Stomach smooth muscle (tissue), 2 donors: ENCODE results near the gene LYPD6B.

Experiments
- H3K27ac ChIP-seq: one replicate; pipeline ENCODE4 v1.7.0; 2013; ENCODE audit warnings: mild to moderate bottlenecking, low read length, inconsistent platforms
- H3K27me3 ChIP-seq, 2 donors: one replicate each; pipeline ENCODE4 v1.7.0; 2013; ENCODE audit warnings: low read length in 2 of 2; ENCODE audit not compliant: insufficient read depth in 2 of 2, control insufficient read depth in 1 of 2
- H3K36me3 ChIP-seq, 2 donors: one replicate each; pipeline ENCODE4 v1.7.0; 2013; ENCODE audit warnings: low read length in 2 of 2; ENCODE audit not compliant: control insufficient read depth in 2 of 2, insufficient read depth in 2 of 2
- H3K4me1 ChIP-seq: one replicate; pipeline ENCODE4 v1.7.0; 2013; ENCODE audit warnings: low read length; ENCODE audit not compliant: control insufficient read depth, insufficient read depth
- H3K4me3 ChIP-seq, 2 donors: one replicate each; pipeline ENCODE4 v1.7.0; 2013; ENCODE audit warnings: low read length in 2 of 2
- H3K9ac ChIP-seq, 2 donors: one replicate each; pipeline ENCODE4 v1.7.0; 2013; ENCODE audit warnings: low read length in 2 of 2, mild to moderate bottlenecking in 1 of 2
- H3K9me3 ChIP-seq, 2 donors: one replicate each; pipeline ENCODE4 v1.7.0; 2013; ENCODE audit warnings: low read length in 2 of 2; ENCODE audit not compliant: control insufficient read depth in 2 of 2
- donor health status: healthy.
- donor health status: Pancreatic carcinoma.

Gene LYPD6B

DNA sequence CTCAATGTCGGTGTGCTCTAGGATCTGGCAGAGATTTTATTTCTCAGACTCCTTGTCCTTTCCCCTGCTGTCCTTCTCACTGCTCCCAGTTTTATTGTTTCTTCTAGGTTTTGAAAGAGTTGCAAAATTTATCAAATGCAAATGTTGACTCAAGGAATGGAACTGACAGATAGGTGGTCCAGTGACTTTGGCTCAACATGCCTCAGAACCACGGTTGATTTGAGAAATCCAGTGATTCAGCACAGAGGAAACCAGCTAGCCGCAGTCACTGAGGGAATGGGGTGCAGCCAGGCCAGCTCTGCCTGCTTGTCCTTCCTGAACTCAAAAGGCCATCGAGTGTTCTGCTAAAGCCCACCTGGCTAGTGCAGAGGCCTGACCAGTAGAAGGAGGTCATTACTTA lies 166.2 kb downstream of the LYPD6B start:
- H3K4me1 ChIP-seq = no peaks in the 10 kb centered on the region
- H3K9me3 ChIP-seq = no peaks in the 10 kb centered on the region
- no peak overlapping the region for H3K9ac ChIP-seq
- no peak overlapping the region for H3K27ac ChIP-seq
- no peaks in the 10 kb centered on the region for H3K27me3 ChIP-seq
- no peaks in the 10 kb centered on the region for H3K36me3 ChIP-seq
- no peak overlapping the region for H3K4me3 ChIP-seq

DNA sequence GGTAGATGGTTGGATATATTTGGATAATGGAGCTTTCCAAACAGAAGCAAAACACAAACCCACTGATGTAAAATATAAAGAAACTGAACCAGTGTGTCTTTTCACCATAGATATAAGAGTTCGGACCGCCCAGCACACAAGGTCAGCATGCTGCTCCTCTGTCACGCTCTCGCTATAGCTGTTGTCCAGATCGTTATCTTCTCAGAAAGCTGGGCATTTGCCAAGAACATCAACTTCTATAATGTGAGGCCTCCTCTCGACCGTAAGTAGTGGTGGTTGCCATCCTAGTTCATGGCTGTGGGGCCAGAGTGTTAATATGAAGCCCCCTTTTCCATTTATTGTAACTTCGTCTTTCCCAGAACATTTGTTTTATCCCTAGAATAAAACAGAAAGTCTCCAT lies 166.6 kb downstream of the LYPD6B start:
- Histone ChIP-seq H3K9ac (no peak overlapping the region), H3K36me3 (no peaks in the 10 kb centered on the region), H3K27ac (no peak overlapping the region), H3K4me3 (no peak overlapping the region), H3K9me3 (no peaks in the 10 kb centered on the region), H3K4me1 (no peaks in the 10 kb centered on the region), H3K27me3 (no peaks in the 10 kb centered on the region)

DNA sequence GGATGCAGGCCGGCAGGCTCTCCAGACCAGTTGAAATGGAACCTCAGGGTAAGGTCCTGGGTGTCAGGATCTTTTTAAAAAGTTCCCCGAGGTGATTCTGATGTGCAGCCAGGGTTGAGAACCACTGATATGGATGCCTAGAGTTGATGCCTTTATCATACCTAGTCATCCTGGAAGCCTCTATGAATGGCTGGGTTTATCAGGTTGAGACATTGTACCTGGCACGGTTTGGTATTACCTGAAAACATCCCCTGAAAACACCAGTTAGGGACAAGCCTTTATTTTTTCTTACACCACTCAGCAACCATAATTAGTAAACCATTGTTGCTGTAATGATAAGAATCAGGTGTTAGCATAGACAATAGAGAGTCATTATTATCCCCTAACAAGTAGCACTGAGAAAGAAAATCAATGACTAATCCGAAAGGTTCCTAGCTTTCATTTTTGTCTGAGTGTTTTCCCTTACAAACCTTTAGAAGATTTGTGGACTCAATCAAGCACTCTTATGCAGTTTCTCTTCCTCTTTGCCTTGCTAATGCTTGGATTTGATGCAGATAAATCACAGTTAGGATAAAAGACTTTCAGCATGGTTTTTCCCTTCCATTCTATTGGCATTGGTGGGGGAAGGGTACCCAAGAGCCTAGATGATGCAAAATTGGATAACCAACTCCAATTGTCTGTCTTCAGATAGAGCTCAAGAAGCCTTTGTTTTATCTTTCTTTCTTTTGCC lies 175.4 kb downstream of the LYPD6B start:
- no peak overlapping the region for H3K27ac ChIP-seq
- no peak overlapping the region for H3K9ac ChIP-seq
- no peak overlapping the region for H3K4me3 ChIP-seq
- H3K36me3 ChIP-seq = no peaks in the 10 kb centered on the region
- no peaks in the 10 kb centered on the region for H3K4me1 ChIP-seq
- no peaks in the 10 kb centered on the region for H3K27me3 ChIP-seq
- no peaks in the 10 kb centered on the region for H3K9me3 ChIP-seq

DNA sequence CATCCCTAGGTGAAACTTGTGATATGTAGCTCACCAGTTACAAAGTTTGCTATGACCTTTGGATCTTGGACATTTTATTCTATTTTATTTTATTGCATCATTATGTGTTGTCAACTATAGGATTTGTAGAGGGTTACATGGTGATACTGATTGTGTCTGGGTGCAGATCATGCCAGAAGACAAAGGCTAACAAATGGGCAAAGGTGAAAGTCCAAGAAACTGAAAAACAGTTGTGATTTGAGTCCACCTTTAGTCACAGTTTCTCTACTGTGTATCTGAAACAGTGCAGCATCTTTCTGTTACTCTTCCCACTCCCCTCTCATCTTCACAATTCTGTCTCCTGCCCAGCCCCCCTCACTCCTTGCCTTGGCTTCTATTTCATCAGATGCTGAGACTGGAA lies 180.0 kb downstream of the LYPD6B start:
- H3K27me3 ChIP-seq = no peaks in the 10 kb centered on the region
- no peak overlapping the region for H3K4me3 ChIP-seq
- H3K36me3 ChIP-seq = no peaks in the 10 kb centered on the region
- H3K27ac ChIP-seq = no peak overlapping the region
- no peak overlapping the region for H3K9ac ChIP-seq
- H3K4me1 ChIP-seq = no peaks in the 10 kb centered on the region
- H3K9me3 ChIP-seq = no peaks in the 10 kb centered on the region

DNA sequence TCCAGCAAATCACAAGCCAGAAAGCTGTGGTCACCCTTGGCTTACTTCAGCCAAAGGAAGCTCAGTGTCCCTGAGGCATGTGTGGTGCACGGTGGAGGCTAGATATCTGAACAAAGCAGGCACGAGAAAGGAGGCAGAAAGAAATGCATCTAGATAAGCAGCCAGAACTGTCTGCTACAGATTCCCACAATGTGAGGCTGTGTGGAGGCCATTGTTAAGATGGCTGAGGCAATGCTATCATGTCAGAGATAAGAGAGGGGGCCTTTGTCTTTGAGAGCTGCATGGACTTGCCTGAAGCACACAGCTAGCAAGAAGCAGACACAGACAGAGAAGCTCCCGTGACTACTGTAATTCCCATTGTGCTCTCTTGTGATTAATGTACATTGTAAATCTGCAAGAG lies 181.4 kb downstream of the LYPD6B start:
- Histone ChIP-seq H3K9ac (no peak overlapping the region), H3K36me3 (no peaks in the 10 kb centered on the region), H3K27me3 (no peaks in the 10 kb centered on the region), H3K4me3 (no peak overlapping the region), H3K27ac (no peak overlapping the region), H3K4me1 (no peaks in the 10 kb centered on the region), H3K9me3 (no peaks in the 10 kb centered on the region)

DNA sequence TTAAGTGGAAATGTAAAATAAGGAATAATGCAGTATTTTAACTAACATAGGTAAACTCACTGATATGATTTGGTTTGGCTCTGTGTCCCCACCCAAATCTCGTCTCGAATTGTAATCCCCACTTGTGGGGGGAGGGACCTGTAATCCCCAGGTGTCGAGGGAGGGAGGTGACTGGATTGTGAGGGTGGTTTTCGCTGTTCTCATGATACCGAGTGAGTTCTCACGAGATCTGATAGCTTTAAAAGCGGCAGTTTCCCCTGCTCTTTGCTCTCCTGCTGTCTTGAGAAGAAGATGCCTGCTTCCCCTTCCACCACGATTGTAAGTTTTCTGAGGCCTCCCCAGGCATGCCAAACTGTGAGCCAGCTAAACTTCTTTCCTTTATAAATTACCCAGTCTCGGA lies 182.5 kb downstream of the LYPD6B start:
- Histone ChIP-seq H3K9ac (no peak overlapping the region), H3K4me3 (no peak overlapping the region), H3K9me3 (no peaks in the 10 kb centered on the region), H3K36me3 (no peaks in the 10 kb centered on the region), H3K4me1 (peaks cover 3% of the 10 kb centered on the region), H3K27ac (no peak overlapping the region), H3K27me3 (no peaks in the 10 kb centered on the region)

DNA sequence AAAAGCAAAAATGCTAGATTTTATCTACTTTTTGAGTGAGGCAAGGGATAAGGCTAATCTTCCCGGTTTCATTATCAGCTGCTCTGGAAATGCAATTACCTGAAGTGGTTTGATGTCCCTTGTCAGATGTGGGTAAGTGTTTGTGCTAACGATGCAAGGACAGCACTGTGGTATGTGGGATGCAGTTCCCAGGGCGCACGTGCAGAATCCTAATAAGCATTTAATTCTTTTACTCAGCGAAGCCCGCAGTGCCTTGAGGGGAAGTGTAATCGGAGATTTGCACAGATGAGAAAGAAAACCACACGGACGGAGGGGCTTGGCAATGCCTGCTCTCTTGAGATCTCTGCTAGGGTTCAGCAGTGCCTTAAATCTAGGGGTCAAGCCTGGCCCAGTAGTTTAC lies 183.4 kb downstream of the LYPD6B start:
- no peak overlapping the region for H3K9ac ChIP-seq
- peaks cover 3% of the 10 kb centered on the region for H3K4me1 ChIP-seq
- no peaks in the 10 kb centered on the region for H3K9me3 ChIP-seq
- H3K4me3 ChIP-seq = no peak overlapping the region
- no peak overlapping the region for H3K27ac ChIP-seq
- no peaks in the 10 kb centered on the region for H3K36me3 ChIP-seq
- H3K27me3 ChIP-seq = no peaks in the 10 kb centered on the region

DNA sequence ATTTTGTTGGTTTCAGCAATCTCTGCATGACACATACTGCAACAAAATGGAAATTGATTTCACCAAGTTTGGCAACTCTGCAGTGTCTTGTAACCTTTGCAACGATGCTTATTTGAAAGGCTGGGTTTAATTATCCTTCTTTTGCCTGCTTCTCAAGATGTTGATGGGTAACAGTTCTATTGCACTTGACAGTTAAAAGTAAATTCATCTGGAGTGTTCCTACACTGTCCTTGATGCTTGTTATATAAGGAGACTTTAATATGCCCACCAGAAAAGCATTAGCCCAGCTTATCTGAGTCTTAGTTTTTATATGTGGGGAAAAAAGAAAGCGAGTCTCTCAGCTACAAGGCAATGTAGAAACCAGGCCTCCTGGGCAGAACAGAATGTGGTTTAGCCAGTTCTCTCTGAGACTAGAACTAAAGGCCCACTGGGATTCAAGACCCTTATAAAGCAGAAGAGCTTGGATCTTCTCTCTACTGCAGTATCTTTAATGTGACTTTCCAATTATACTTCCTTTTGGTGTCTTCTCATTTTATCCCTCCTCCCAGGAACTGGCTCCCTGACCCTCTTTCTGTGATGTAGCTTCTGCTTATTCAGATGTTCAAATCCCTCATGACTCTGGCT lies 185.1 kb downstream of the LYPD6B start:
- H3K36me3 ChIP-seq = no peaks in the 10 kb centered on the region
- peaks cover 3% of the 10 kb centered on the region for H3K4me1 ChIP-seq
- no peak overlapping the region for H3K9ac ChIP-seq
- H3K9me3 ChIP-seq = no peaks in the 10 kb centered on the region
- H3K27me3 ChIP-seq = no peaks in the 10 kb centered on the region
- H3K27ac ChIP-seq = no peak overlapping the region
- H3K4me3 ChIP-seq = no peak overlapping the region

DNA sequence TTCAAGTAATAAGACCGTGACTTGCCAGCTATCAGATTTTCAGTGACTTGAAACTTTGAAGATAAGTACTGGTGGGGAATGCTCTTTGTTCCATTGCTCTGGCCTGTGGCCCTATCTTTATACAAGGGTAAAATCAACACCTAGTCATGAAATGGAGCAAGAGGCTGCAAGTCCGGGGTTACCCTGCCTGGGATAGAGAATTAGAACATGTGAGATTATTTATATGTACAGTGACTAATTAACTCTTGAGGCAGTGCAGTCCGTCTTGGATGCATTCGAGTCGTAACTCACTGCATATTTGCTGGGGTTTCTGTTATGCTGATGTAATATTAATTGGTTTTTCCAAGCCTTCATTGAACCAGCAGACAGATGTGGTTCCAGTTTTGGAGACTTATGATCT lies 186.0 kb downstream of the LYPD6B start:
- Histone ChIP-seq H3K4me1 (peaks cover 3% of the 10 kb centered on the region), H3K9ac (no peak overlapping the region), H3K36me3 (no peaks in the 10 kb centered on the region), H3K4me3 (no peak overlapping the region), H3K27ac (no peak overlapping the region), H3K9me3 (no peaks in the 10 kb centered on the region), H3K27me3 (no peaks in the 10 kb centered on the region)

DNA sequence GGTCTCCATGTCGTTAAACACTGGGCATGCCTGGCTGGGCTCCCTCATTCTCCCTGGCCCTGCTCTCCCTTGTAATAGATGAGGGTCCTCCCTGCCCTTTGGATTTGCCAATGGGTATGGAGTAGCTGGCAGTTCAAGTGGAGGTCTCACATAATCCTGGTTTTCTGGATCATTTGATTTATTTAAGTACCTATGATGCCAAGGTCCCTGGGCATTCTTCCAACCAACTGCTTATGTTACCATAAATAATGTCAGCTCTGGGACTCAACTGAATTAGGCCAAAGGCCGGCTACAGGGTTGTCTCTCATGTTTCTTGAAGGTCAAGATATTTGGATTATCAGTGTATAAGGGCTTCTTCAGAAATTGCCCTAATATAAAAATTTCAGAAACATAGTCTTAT lies 186.9 kb downstream of the LYPD6B start:
- no peak overlapping the region for H3K9ac ChIP-seq
- H3K4me1 ChIP-seq = peaks cover 3% of the 10 kb centered on the region
- no peaks in the 10 kb centered on the region for H3K36me3 ChIP-seq
- H3K27ac ChIP-seq = no peak overlapping the region
- no peaks in the 10 kb centered on the region for H3K27me3 ChIP-seq
- H3K9me3 ChIP-seq = no peaks in the 10 kb centered on the region
- H3K4me3 ChIP-seq = no peak overlapping the region

DNA sequence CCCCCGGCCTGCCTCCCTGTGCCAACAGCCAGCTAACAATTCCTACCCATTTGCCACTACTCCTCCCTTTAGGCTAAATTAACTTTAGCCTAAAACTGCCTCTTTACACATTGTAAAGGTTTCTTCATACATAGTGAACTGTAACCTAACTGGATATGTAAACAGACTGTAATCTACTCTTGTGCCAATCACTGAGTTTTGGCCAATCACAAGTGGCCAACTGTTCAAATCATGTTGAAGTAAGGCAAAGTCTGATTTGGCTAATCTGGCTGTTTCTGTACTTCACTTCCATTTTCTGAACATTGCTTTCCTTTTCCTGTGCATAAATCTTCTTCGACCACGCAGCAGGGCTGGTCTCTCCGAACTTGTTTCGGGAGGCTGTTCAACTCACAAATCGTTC lies 188.3 kb downstream of the LYPD6B start:
- Histone ChIP-seq H3K4me1 (peaks cover 3% of the 10 kb centered on the region), H3K9ac (no peak overlapping the region), H3K9me3 (no peaks in the 10 kb centered on the region), H3K27ac (no peak overlapping the region), H3K27me3 (no peaks in the 10 kb centered on the region), H3K36me3 (no peaks in the 10 kb centered on the region), H3K4me3 (no peak overlapping the region)
